Breast epithelium (tissue), 3 donors: ENCODE results near the gene SORT1.

ENCODE experiments used
- POLR2A ChIP-seq: fragments of 450-650 bp; IDR thresholded peaks from one replicate; pipeline ENCODE4 v1.6.1; 2016; ENCODE audit warnings: antibody characterized with exemption, mild to moderate bottlenecking, moderate library complexity
- TF ChIP-seq, protein P1 (sequence below), 3 donors: fragments of 450-650 bp; IDR thresholded peaks; one replicate each; pipeline ENCODE4 v1.5.1; 2016 to 2017; ENCODE audit warnings: antibody characterized with exemption in 3 of 3, mild to moderate bottlenecking in 3 of 3, moderate library complexity in 3 of 3

DNA sequence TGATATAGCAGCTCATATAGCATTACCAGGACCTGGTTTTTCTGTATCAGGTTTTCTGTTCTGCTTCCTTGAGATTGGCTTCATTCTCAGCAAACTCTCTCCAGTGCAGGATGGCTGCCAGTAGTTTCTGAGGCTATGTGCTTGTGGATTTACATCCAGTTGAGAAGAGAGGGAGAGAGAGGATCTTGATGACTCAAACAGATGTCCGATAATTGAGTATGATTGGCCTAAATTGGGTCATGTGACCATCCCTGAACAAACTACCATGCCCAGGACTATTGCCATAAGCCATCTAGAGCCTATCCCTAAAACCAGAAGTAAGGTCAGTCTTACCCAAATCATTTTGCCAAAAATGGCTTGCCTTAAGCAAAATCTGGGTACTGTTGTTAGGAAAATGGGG, 46.6 kb upstream of the SORT1 start:
- TF ChIP-seq, protein P1, sequence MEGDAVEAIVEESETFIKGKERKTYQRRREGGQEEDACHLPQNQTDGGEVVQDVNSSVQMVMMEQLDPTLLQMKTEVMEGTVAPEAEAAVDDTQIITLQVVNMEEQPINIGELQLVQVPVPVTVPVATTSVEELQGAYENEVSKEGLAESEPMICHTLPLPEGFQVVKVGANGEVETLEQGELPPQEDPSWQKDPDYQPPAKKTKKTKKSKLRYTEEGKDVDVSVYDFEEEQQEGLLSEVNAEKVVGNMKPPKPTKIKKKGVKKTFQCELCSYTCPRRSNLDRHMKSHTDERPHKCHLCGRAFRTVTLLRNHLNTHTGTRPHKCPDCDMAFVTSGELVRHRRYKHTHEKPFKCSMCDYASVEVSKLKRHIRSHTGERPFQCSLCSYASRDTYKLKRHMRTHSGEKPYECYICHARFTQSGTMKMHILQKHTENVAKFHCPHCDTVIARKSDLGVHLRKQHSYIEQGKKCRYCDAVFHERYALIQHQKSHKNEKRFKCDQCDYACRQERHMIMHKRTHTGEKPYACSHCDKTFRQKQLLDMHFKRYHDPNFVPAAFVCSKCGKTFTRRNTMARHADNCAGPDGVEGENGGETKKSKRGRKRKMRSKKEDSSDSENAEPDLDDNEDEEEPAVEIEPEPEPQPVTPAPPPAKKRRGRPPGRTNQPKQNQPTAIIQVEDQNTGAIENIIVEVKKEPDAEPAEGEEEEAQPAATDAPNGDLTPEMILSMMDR (IDR thresholded peaks at IDR 0.05) = no peak
- TF ChIP-seq POLR2A = no peak
